Activated CD4-positive, alpha-beta T cell treated with anti-CD3 and anti-CD28 coated beads, Interleukin-2, amount 10 ng/mL, durations not matched to agents 24 days and 14 days (primary cell): ENCODE measurements around the gene ZNF850. TPM values are rescaled to one million over a fixed set of nuclear protein-coding genes. Genes with fewer than 3 reads are reported as not detected.
A peak's percentile ranks its signal among the peaks of the same experiment; 100 is the strongest.

Source experiments
- DNase-seq: peaks from one replicate; pipeline ENCODE4 v3.0.0; 2022
- H3K27ac Mint-ChIP-seq: one replicate; pipeline ENCODE4 v1.8.0; 2022; ENCODE audit warnings: mild to moderate bottlenecking, mixed read lengths
- H3K27me3 Mint-ChIP-seq: one replicate; pipeline ENCODE4 v1.8.0; 2022; ENCODE audit warnings: mixed read lengths
- H3K36me3 Mint-ChIP-seq: one replicate; pipeline ENCODE4 v1.8.0; 2022; ENCODE audit warnings: low read depth, mild to moderate bottlenecking, mixed read lengths
- H3K4me1 Mint-ChIP-seq: one replicate; pipeline ENCODE4 v1.8.0; 2021; ENCODE audit warnings: mixed read lengths
- H3K4me3 Mint-ChIP-seq: one replicate; pipeline ENCODE4 v1.8.0; 2022; ENCODE audit warnings: mild to moderate bottlenecking, moderate library complexity, mixed read lengths
- H3K9me3 Mint-ChIP-seq: one replicate; pipeline ENCODE4 v1.8.0; 2021; ENCODE audit warnings: mixed read lengths
- intact Hi-C: fragments of 100-400 bp; cut with micrococcal nuclease; formaldehyde crosslinking; loops from one replicate; pipeline ENCODE4 v1.15.1; 2023
- total RNA-seq: library from RNA; stranded (reverse); gene quantifications from 2 replicates; pipeline ENCODE4 v1.2.3, GENCODE V29; 2022

ZNF850 gene
- total RNA-seq, 1 donor from 2014 or later = 3.8 TPM

DNA sequence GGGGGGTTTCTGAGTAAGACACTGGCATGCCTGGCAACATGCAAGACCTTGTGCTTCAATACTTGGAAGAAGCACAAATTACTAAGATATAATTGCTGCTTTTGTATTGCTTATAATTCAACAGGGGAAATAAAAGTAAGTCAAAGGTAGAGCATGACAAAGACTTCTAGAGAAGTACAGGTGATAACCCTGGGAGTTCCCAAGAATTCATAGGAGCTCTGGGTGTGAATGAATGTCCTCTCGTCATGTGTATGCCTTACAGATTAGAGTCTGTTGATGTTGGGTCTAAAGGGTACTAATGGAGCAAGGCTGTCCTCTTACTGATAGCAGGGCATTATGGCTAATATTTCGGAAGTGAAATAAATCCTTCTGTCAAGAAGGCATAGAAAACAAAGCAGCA, 98.4 kb downstream of the ZNF850 start:
- Mint-ChIP-seq H3K4me1 (peaks cover 1% of the 10 kb centered on the region), H3K36me3 (peaks cover 45% of the 10 kb centered on the region)

DNA sequence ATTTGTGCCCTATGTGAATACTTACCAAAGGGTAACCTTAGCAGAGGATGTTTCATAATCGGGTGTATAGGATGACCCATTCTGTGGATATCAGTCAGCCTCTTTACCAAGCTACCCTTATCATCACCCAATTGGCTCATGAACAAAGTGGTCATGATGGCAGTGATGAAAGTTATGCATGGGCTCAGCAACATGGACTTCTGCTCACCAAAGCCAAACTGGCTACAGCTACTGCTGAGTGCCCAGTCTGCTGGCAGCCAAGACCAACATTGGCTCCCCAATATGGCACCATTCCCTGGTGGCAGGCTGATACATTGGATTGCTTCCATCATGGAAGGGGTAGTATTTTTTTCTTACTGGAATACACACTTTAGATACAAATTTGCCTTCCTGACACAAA, 100.2 kb downstream of the ZNF850 start:
- H3K9me3 Mint-ChIP-seq = peaks cover 32% of the 10 kb centered on the region
- H3K27ac Mint-ChIP-seq = no peak overlapping the region
- H3K4me3 Mint-ChIP-seq = no peak overlapping the region
- no peak for DNase-seq
- peaks cover 9% of the 10 kb centered on the region for H3K4me1 Mint-ChIP-seq
- H3K27me3 Mint-ChIP-seq = no peaks in the 10 kb centered on the region
- intact Hi-C loops = no loop called here
- H3K36me3 Mint-ChIP-seq = peaks cover 39% of the 10 kb centered on the region

More for the DNA sequence above, 98.4 kb downstream of the ZNF850 start:
- intact Hi-C loops = no loop called here
- Mint-ChIP-seq H3K4me3 (no peak overlapping the region), H3K27me3 (no peaks in the 10 kb centered on the region), H3K27ac (no peak overlapping the region), H3K9me3 (peaks cover 32% of the 10 kb centered on the region)
- no peak for DNase-seq

DNA sequence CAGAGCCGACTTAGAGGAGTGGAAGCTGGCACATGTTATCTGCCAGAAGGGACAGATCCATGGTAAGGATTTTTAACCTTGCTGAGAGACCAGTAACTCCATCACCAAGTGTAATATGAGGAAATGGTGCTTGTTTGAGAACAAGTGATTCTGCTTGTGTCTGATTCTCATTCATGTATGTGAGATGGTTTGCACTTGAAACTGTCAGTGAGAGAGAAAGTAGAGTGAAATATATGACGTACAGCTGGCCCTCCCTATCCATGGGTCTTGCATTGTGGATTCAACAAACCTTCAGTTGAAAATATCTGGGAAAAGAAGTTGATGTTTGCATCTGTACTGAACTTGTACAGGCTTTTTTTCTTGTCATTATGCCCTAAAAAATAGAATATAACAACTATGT, 104.0 kb downstream of the ZNF850 start:
- peaks cover 55% of the 10 kb centered on the region for H3K36me3 Mint-ChIP-seq
- peaks cover 44% of the 10 kb centered on the region for H3K9me3 Mint-ChIP-seq

DNA sequence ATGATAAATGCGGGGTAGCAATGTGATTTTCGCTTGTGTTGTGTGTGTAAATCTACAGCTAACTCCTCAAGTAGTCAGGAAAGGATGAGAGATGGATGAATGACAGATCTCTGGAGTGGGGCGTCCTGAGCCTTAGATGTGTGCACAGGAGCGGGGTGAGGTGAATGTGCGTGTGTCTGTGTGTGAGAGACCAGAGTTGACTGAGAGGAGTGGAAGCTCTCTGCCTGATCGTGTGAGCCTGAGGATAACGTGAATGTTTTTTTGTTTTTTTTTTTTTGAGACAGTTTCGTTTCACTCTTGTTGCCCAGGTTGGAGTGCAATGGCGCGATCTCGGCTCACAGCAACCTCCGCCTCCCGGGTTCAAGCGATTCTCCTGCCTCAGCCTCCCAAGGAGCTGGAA, 106.8 kb downstream of the ZNF850 start:
- intact Hi-C loops = loop anchor here (1.0 to 5.0 kb wide), 10 partner anchors 18 to 801 kb away; partner anchors contain the start of genes ZNF345, ZNF382, ZNF529 and ZNF565
- no peak for DNase-seq
- H3K4me3 Mint-ChIP-seq = peak overlapping the region; percentile 98
- H3K36me3 Mint-ChIP-seq = peaks cover 58% of the 10 kb centered on the region
- peaks cover 23% of the 10 kb centered on the region for H3K4me1 Mint-ChIP-seq
- H3K9me3 Mint-ChIP-seq = peaks cover 34% of the 10 kb centered on the region
- H3K27ac Mint-ChIP-seq = peak overlapping the region; percentile 76
- no peaks in the 10 kb centered on the region for H3K27me3 Mint-ChIP-seq

More for the DNA sequence above, 104.0 kb downstream of the ZNF850 start:
- intact Hi-C loops = loop anchor here (5.0 kb wide), 1 partner anchor 799 kb away; the partner anchor contains the start of genes ZNF569 and ZNF570
- peak overlapping the region; percentile 11 for H3K4me3 Mint-ChIP-seq
- no peak for DNase-seq
- no peaks in the 10 kb centered on the region for H3K27me3 Mint-ChIP-seq
- no peak overlapping the region for H3K27ac Mint-ChIP-seq
- H3K4me1 Mint-ChIP-seq = peaks cover 23% of the 10 kb centered on the region

Other genes starting within 250 kb of the ZNF850 start
- gene ZNF260, start 244.5 kb downstream of the ZNF850 start, total RNA-seq = 6.7 and 8.0 TPM in 2 replicates
- 16.8 and 17.6 TPM in 2 replicates for gene ZNF529, start 199.5 kb downstream of the ZNF850 start, total RNA-seq
- gene ZNF382, start 167.5 kb downstream of the ZNF850 start, total RNA-seq = 9.5 and 13.2 TPM in 2 replicates
- 5.4 and 6.1 TPM in 2 replicates for gene ZNF461, start 106.0 kb downstream of the ZNF850 start, total RNA-seq
- gene ZNF567, start 85.2 kb downstream of the ZNF850 start, total RNA-seq = 8.2 and 8.3 TPM in 2 replicates
- gene ZNF790, start 65.6 kb upstream of the ZNF850 start, total RNA-seq = 5.1 and 6.7 TPM in 2 replicates
- gene ZNF345, start 78.1 kb upstream of the ZNF850 start, total RNA-seq = 2.8 and 4.2 TPM in 2 replicates
- 4.8 TPM in 2 replicates for gene ZNF829, start 143.5 kb upstream of the ZNF850 start, total RNA-seq
- 4.4 and 6.1 TPM in 2 replicates for gene ZNF568, start 143.5 kb upstream of the ZNF850 start, total RNA-seq